NCI-H2081 treated with DMSO at 0.1 percent for 48 hours (cell line): ENCODE measurements around the gene EYS.
A peak's percentile ranks its signal among the peaks of the same experiment; 100 is the strongest.

Experiments used
- DNase-seq: peaks from one replicate; lab custom pipeline; 2025; lab: John Stamatoyannopoulos, UW

Gene EYS

GRCh38 chr6:64590965-64591675 lies 1115.9 kb downstream of the EYS start:
- no peak for DNase-seq

- DNase-seq, result no peak
Measured at GRCh38 chr6:64589961-64590360, 1117.1 kb downstream of the EYS start.

- no peak for DNase-seq
Measured at GRCh38 chr6:64580346-64580745, 1126.7 kb downstream of the EYS start.

- peak; percentile 3 for DNase-seq
Measured at GRCh38 chr6:64553249-64553786, 1153.7 kb downstream of the EYS start.

- DNase-seq, result no peak
Measured at GRCh38 chr6:64547594-64548268, 1159.3 kb downstream of the EYS start.

GRCh38 chr6:64539917-64540316 lies 1167.1 kb downstream of the EYS start:
- DNase-seq, result no peak

- no peak for DNase-seq
Measured at GRCh38 chr6:64538722-64539121, 1168.3 kb downstream of the EYS start.

- no peak for DNase-seq
Measured at GRCh38 chr6:64527899-64528298, 1179.1 kb downstream of the EYS start.

- no peak for DNase-seq
Measured at GRCh38 chr6:64522859-64523258, 1184.2 kb downstream of the EYS start.

GRCh38 chr6:64520050-64520449 lies 1187.0 kb downstream of the EYS start:
- no peak for DNase-seq

- no peak for DNase-seq
Measured at GRCh38 chr6:64516393-64516792, 1190.6 kb downstream of the EYS start.

- no peak for DNase-seq
Measured at GRCh38 chr6:64507661-64508060, 1199.4 kb downstream of the EYS start.

GRCh38 chr6:64505312-64505711 lies 1201.7 kb downstream of the EYS start:
- no peak for DNase-seq

GRCh38 chr6:64504503-64504902 lies 1202.5 kb downstream of the EYS start:
- no peak for DNase-seq

- no peak for DNase-seq
Measured at GRCh38 chr6:64502801-64503200, 1204.2 kb downstream of the EYS start.

- DNase-seq, result no peak
Measured at GRCh38 chr6:64497634-64498033, 1209.4 kb downstream of the EYS start.

- no peak for DNase-seq
Measured at GRCh38 chr6:64489763-64490162, 1217.3 kb downstream of the EYS start.

GRCh38 chr6:64486578-64487351 lies 1220.3 kb downstream of the EYS start:
- no peak for DNase-seq

- no peak for DNase-seq
Measured at GRCh38 chr6:64483956-64484499, 1223.0 kb downstream of the EYS start.

- no peak for DNase-seq
Measured at GRCh38 chr6:64482631-64483030, 1224.4 kb downstream of the EYS start.

- no peak for DNase-seq
Measured at GRCh38 chr6:64479134-64479533, 1227.9 kb downstream of the EYS start.

GRCh38 chr6:64477391-64477790 lies 1229.6 kb downstream of the EYS start:
- DNase-seq, result no peak
